ENCODE measurements around the gene WDR18. TPM values are rescaled to one million over a fixed set of nuclear protein-coding genes. Genes with fewer than 3 reads are reported as not detected.

WDR18 gene
- total and polyA plus RNA-seq, 2 experiments from 2014 or later, result 143 to 241 TPM

DNA sequence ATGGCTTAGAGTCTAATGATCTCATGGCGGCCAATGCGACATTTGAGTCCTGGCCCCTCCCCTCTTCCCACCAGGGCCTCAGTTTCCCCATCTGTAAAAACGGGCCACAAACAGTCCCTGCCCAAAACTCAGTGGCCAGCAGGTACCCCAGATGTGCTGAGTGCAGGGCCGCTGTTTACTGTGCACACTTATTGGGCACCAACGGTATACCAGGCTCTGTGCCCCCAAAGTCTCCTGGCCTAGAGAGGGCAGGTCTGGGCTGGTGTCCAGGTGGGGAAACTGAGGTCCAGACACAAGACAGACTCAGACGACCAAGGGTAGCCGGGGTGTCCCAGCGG is 23.6 kb upstream of the WDR18 start:
- peak overlapping the region; percentile 81 for H3K27ac ChIP-seq
- no peak overlapping the region for H3K4me3 ChIP-seq
- H3K36me3 ChIP-seq, result peaks cover 12% of the 10 kb centered on the region
- no peak for DNase-seq (ENCODE audit: low read depth in 1 of 2, low spot score in 1 of 2)
- TF ChIP-seq, protein P1, sequence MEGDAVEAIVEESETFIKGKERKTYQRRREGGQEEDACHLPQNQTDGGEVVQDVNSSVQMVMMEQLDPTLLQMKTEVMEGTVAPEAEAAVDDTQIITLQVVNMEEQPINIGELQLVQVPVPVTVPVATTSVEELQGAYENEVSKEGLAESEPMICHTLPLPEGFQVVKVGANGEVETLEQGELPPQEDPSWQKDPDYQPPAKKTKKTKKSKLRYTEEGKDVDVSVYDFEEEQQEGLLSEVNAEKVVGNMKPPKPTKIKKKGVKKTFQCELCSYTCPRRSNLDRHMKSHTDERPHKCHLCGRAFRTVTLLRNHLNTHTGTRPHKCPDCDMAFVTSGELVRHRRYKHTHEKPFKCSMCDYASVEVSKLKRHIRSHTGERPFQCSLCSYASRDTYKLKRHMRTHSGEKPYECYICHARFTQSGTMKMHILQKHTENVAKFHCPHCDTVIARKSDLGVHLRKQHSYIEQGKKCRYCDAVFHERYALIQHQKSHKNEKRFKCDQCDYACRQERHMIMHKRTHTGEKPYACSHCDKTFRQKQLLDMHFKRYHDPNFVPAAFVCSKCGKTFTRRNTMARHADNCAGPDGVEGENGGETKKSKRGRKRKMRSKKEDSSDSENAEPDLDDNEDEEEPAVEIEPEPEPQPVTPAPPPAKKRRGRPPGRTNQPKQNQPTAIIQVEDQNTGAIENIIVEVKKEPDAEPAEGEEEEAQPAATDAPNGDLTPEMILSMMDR (IDR thresholded peaks at IDR 0.05; ENCODE audit: low read depth, low read length), result no peak
- H3K9me3 ChIP-seq (ENCODE audit: low read depth), result no peaks in the 10 kb centered on the region
- no peaks in the 10 kb centered on the region for H3K27me3 ChIP-seq
- H3K4me1 ChIP-seq (ENCODE audit: low read depth), result peaks cover 23% of the 10 kb centered on the region

GRCh38 chr19:961866-962620 is 22.1 kb upstream of the WDR18 start:
- Histone ChIP-seq H3K9me3 (ENCODE audit: low read depth) (no peaks in the 10 kb centered on the region), H3K36me3 (peaks cover 18% of the 10 kb centered on the region), H3K27me3 (no peaks in the 10 kb centered on the region), H3K4me1 (ENCODE audit: low read depth) (peaks cover 13% of the 10 kb centered on the region), H3K27ac (peak overlapping the region; percentile 81), H3K4me3 (no peak overlapping the region)
- DNase-seq (ENCODE audit: low read depth in 1 of 2, low spot score in 1 of 2), result no peak
- TF ChIP-seq, protein P1 (IDR thresholded peaks at IDR 0.05; ENCODE audit: low read depth, low read length), result no peak

GRCh38 chr19:962683-963400 is 21.3 kb upstream of the WDR18 start:
- H3K36me3 ChIP-seq, result peaks cover 24% of the 10 kb centered on the region
- DNase-seq (ENCODE audit: low read depth in 1 of 2, low spot score in 1 of 2), result no peak
- no peaks in the 10 kb centered on the region for H3K9me3 ChIP-seq (ENCODE audit: low read depth)
- no peak overlapping the region for H3K4me3 ChIP-seq
- peaks cover 13% of the 10 kb centered on the region for H3K4me1 ChIP-seq (ENCODE audit: low read depth)
- TF ChIP-seq, protein P1 (IDR thresholded peaks at IDR 0.05; ENCODE audit: low read depth, low read length), result no peak
- peak overlapping the region; percentile 14 for H3K27ac ChIP-seq
- no peaks in the 10 kb centered on the region for H3K27me3 ChIP-seq

DNA sequence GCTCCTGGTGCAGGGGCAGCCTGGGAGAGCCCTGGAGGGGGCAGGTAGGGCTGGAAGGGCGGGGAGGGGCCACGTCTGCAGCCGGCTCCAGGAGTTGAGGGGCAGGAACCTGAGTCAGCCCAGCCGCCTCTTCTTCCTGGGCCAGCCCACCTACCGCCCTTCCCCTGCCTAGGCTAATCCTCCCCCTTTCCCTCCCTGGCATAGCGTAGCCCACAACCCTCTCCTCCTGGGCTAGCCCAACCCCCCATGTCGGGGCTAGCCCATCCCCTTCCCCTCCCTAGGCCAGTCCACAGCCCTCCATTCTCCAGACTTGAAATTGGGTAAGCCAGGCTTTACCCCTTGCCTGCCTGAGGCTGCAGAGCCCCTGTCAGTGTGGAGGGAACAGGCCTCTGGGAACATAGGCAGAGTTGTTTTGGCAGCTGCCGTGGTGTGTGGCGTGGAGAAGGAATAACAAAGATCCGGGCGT is 20.6 kb upstream of the WDR18 start:
- TF ChIP-seq, protein P1 (IDR thresholded peaks at IDR 0.05; ENCODE audit: low read depth, low read length), result no peak
- peaks cover 24% of the 10 kb centered on the region for H3K36me3 ChIP-seq
- DNase-seq (ENCODE audit: low read depth in 1 of 2, low spot score in 1 of 2), result no peak

GRCh38 chr19:964116-964520 is 20.0 kb upstream of the WDR18 start:
- Histone ChIP-seq H3K4me1 (ENCODE audit: low read depth) (peaks cover 13% of the 10 kb centered on the region), H3K4me3 (no peak overlapping the region), H3K27me3 (no peaks in the 10 kb centered on the region), H3K36me3 (peaks cover 30% of the 10 kb centered on the region), H3K27ac (peak overlapping the region; percentile 14), H3K9me3 (ENCODE audit: low read depth) (no peaks in the 10 kb centered on the region)
- TF ChIP-seq, protein P1 (IDR thresholded peaks at IDR 0.05; ENCODE audit: low read depth, low read length), result no peak
- DNase-seq (ENCODE audit: low read depth in 1 of 2, low spot score in 1 of 2), result no peak

More for the DNA sequence above, 20.6 kb upstream of the WDR18 start:
- Histone ChIP-seq H3K27ac (peak overlapping the region; percentile 14), H3K4me3 (no peak overlapping the region), H3K4me1 (ENCODE audit: low read depth) (peaks cover 13% of the 10 kb centered on the region), H3K27me3 (no peaks in the 10 kb centered on the region), H3K9me3 (ENCODE audit: low read depth) (no peaks in the 10 kb centered on the region)

Measured in cardiac muscle cell (in vitro differentiated cells and primary cell).